Thyroid gland (tissue), 4 donors: ENCODE data around the gene STYXL2.

Experiments
- CTCF ChIP-seq, 6 experiments: fragments of 200-600 bp in 3 of 6; fragments of 450-650 bp in 3 of 6; sonication (generic) in 3 of 6; IDR thresholded peaks; one replicate each; pipeline ENCODE4 v1.5.1; 2016 to 2019; ENCODE audit warnings: antibody characterized with exemption in 6 of 6, mild to moderate bottlenecking in 2 of 6, inconsistent platforms in 1 of 6, moderate library complexity in 1 of 6
- POLR2A ChIP-seq, 2 donors: fragments of 450-650 bp; IDR thresholded peaks; one replicate each; pipeline ENCODE4 v1.6.1; 2017; ENCODE audit warnings: antibody characterized with exemption in 2 of 2, mild to moderate bottlenecking in 2 of 2, moderate library complexity in 1 of 2

- TF ChIP-seq POLR2A (IDR thresholded peaks at IDR 0.05): no peak
- no peak for TF ChIP-seq CTCF (IDR thresholded peaks at IDR 0.05)
These were observed 13.6 kb downstream of the STYXL2 start for GRCh38 chr1:167107456-167107855.
